Stimulated activated CD4-positive, alpha-beta T cell treated with anti-CD3 and anti-CD28 coated beads, Interleukin-4, amount 100 ng/mL, for 4 hours (primary cell): ENCODE data around the gene CHD9.
"Not testable (repeated sequence)": the region's sequence is repeated elsewhere in the genome, so short reads cannot be mapped to it uniquely, and the experiment has no call there.

Source experiments
- DNase-seq, 2 experiments: peaks; one replicate each; pipeline ENCODE4 v3.0.0-alpha.2; 2020

The CHD9 gene, protein sequence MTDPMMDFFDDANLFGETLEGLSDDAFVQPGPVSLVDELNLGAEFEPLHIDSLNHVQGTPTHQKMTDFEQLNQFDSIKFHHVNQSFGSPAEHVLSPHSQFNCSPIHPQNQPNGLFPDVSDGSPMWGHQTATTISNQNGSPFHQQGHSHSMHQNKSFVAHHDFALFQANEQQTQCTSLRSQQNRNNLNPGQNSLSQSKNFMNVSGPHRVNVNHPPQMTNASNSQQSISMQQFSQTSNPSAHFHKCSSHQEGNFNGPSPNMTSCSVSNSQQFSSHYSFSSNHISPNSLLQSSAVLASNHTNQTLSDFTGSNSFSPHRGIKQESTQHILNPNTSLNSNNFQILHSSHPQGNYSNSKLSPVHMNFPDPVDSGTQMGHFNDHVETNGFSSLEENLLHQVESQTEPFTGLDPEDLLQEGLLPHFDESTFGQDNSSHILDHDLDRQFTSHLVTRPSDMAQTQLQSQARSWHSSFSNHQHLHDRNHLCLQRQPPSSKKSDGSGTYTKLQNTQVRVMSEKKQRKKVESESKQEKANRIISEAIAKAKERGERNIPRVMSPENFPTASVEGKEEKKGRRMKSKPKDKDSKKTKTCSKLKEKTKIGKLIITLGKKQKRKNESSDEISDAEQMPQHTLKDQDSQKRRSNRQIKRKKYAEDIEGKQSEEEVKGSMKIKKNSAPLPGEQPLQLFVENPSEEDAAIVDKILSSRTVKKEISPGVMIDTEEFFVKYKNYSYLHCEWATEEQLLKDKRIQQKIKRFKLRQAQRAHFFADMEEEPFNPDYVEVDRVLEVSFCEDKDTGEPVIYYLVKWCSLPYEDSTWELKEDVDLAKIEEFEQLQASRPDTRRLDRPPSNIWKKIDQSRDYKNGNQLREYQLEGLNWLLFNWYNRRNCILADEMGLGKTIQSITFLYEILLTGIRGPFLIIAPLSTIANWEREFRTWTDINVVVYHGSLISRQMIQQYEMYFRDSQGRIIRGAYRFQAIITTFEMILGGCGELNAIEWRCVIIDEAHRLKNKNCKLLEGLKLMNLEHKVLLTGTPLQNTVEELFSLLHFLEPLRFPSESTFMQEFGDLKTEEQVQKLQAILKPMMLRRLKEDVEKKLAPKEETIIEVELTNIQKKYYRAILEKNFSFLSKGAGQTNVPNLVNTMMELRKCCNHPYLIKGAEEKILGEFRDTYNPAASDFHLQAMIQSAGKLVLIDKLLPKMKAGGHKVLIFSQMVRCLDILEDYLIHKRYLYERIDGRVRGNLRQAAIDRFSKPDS (N-terminal part only)

DNA sequence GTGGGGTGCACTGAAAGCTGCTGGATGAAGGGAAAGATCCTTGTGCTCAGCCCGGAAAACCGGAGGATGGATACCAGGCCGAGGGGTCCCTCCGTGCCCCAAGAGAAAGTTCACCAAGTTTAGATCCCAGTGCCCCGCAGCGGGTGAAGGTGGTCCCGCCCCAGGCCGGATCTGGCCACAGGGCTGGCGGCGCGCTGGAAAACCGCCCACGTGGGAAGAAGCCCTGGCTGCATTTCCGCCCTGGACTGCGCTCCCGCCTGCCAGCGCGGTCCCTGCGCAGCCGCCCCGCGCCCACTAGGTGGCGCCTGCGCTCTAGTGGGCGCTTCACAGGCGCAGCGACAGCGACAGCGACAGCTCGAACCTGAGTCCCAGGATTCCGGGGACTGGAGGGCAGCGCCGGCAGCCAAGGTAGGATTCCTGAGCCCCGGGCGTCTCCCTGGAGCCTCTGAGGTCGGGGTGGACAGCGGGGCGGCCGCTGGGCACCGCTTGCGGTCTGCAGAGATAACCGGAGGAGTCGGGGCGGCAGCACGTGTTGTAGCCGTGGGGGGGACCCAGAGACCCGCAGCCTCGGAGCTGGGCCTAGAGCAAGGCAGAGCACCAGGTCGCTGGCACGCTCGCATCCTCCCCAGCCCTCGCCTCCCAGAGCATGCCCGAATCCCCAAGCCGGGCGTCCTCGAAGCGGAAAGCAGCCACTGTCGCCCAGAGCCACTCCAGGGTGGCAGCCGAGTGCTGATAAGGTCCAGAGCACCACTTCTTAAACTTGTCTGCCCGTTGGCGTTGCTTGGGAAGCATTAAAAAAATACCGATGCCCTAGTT lies at the start of gene CHD9:
CHD9 (plus strand) TSS at position 322 of the 816 bp plus-strand sequence. CDS start 101,099 bp downstream, outside the sequence.
- DNase-seq, result peak; percentile 63 to 72

DNA sequence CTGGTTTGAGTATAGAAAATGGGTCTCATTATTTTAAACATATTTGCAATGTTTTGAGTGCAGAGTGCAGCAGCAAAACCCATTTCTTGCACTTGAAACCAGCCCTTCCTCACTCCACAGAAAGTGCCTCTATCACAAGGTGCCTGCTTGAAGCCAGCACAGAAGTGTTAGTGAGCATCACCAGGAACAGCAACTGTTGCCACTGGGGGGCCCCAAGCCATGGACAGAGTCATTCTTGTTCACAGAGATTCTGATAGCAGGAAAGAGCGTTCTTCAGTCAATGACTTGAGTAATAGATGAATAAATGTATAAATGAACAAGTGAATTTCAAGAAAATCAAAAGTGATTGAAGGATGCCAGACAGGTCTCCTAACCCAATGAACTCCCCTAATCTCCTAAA lies 47.7 kb upstream of the CHD9 start:
- no peak for DNase-seq

DNA sequence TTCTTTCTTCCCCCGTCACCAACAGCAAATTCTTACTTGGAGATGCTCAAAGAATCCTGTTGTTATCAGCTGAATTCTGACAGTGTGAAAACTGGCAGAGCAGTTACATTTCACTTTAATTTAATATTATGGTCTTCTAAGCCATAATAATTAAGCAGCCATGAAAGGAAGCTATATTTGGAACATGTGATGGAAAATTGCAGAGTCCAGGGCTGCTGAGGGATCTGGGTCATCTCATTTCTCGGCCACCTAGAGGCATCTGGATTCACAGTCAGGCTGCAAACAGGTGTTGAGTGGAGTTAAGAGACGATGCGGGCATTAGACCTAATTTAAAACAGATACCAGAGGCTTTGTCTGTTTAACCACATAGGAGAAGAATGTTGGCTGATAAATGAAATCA lies 40.5 kb upstream of the CHD9 start:
- DNase-seq, result no peak

DNA sequence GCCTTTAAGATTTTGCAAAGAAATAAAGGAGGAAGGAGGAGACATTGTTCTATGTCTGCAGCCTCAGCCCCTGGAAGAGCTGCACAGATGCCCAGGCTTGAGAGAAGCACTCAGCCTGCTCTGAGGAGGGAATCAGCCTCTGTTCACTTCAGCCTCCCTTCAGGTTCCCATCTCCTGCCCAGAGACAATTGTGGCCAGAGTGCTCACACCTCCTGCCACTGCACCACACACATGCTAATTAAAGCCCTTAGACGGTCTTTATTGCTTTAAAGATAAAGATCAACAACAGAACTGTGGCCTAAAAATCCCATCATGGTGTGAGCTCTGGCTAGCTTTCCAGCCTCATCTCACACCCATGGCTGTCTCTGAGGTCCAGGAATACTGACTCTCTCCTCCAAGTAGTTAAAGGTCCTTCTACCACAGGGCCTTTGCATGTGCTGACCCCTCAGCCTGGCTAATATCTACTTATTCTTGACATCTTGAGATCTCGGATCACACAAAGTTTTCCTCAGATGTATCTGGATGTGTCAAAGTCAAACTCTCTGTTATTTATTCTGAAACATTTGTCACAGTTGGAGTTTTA lies 35.9 kb upstream of the CHD9 start:
- DNase-seq, result no peak

DNA sequence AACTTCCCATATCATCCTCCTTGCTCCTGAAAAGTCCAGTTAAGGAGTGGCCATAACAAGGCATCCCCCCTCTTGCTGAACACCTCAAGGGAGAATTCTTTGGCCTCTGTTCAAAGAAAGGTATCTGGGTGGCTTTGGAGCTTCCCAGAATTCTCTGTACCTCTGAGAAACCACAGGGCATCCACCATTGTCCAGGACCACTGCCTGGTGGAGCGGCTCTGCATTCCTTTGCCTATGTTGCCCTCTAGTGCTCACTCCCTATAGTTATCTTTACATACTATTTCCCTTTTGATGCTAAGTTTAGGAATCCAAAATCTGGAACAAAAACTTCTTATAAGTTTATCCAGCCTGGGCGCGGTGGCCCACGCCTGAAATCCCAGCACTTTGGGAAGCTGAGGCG lies 32.4 kb upstream of the CHD9 start:
- DNase-seq, result no peak

DNA sequence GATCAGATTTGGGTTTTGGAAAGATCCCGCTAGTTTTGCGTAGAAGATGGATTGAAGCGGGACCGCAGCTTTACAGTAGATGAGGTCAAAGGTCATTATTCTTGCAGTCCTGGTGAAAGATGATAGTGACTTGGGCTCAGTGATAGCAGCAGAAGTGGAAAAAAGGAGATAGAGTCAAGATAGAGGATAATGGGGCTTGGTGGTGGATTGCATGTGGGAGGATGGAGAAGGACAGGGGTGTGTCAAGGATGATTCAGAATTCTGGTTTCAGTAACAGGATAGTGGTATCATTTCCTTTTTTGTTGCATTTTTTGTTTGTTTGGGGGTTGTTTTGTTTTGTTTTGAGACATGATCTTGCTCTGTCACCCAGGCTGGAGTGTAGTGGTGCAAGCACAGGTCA lies 30.7 kb upstream of the CHD9 start:
- DNase-seq, result no peak

DNA sequence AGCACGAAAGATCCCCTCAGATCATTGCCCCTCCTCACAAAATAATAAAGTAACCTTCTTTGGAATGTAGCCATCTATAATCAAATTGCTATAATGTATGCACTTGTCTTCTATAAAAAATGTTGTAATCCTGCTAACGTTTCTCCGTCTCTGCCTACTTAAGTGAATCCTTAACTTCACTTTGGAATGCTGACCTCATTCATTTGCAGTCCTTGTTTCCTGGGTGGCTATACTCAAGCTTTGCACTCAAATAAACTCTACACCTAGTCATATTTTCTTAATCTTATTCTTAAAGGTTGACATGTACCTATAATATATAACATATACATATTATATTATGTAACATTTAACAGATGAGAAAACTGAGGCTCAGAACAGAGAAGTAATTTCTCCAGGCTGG lies 24.8 kb upstream of the CHD9 start:
- no peak for DNase-seq

DNA sequence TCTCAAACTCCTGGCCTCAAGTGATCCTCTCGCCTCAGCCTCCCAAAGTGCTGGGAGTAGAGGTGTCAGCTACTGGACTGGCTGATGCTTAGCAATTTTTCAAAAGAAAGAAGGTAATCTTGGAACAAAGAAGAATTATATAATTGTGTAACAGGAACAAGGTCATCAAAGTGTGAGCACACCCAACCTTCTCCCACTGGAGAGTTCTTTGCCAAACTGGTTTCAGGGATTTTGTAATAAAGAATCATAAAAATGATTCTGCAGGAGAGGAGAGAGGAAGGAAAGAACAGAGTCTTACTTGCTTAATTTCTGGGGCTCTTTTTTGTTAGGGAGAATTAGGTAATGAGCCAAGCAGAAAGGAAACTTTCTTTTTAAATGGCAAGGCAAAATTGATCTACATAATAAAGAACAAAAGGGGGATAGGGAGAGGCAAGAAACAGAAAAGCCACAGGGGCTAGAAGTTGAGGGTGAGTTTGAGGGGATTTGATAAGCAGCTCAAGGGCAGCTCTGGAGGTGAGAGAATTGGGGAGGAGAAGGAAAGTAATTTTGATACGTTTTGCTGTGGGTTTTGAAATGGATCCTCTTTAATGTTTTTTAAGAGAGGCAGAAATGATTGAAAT lies 23.4 kb upstream of the CHD9 start:
- DNase-seq, result no peak

DNA sequence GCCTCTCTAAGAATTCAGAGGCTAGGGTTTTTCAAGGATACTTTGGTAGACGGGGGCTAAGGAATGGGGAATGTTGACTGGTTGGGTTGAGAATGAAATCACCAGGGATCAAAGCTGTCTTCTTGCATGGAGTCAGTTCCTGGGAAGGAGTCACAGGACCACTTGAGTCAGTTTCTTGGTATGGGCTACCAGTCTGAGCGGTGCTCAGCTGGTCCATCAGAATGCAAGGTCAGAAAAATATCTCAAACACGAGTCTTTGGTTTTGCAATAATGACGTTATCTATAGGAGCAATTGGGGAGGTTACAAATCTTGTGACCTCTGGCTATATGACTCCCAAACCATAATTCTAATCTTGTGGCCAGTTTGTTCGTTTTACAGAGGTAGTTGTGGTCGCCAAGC lies 20.5 kb upstream of the CHD9 start:
- no peak for DNase-seq

DNA sequence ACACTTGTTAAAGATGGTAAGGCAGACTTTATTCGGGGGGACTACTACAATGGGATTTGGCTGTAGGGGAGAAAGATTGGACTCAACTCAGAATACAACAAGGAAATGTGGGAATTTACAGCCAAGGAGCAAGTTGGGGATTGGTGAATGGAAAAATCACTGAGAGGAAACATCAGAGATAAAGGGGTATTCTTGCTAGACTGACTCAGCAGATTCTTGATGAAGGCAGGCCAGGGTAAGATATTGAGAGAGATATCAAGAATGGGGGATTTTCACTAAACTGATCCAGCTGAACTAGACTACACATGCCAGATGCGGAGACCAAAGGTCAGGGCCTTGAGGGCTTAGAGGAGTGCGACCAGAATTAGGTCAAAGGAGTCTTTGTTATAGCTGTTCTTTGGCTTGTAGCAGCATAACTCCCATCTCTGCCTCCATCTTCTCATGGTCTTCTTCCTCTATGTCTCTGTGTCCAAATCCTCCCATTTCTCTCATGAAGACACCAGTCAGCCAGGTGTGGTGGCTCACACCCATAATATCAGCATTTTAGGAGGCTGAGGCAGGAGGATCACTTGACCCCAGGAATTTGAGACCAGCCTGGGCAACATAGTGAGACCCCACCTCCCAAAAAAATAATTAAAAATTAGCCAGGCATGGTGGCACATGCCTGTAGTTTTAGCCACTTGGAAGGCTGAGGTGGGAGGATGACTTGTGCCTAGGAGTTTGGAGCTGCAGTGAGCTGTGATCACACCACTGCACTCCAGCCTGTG lies 19.4 kb upstream of the CHD9 start:
- DNase-seq, result no peak

DNA sequence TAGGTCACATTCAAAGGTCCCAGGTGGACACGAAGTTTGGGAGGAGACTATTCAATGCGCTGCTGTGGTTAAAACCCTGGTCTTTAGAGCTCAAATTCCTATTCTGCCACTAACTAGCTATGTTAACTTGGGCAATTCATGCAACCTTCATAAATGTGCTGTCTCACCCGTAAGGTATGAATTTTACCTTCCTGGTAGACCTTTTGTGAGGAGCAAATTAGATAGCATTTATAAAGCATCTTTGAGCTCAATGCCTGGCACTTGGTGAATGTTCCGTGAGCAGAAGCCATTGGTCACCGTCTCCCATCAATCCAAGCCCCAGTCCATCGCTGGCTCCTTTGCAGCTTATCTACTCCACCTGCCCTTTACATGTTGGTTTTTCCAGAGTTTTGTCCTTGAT lies 18.7 kb upstream of the CHD9 start:
- DNase-seq, result no peak

DNA sequence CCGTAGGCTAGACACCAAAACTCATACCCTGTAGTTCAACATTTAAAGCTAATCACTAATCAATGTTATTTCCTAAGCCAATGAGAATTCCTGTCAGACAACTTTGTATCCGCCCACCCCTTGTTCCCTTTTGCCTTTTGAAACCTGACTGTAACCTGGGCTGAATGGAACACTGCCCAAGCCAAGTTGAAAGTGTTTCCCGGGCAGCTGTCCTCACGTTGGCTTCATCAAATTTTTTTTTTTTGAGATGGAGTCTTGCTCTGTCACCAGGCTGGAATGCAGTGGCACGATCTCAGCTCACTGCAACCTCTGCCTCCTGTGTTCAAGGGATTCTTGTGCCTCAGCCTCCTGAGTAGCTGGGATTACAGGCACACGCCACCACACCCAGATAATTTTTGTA lies 18.1 kb upstream of the CHD9 start:
- DNase-seq, result not testable (repeated sequence)

DNA sequence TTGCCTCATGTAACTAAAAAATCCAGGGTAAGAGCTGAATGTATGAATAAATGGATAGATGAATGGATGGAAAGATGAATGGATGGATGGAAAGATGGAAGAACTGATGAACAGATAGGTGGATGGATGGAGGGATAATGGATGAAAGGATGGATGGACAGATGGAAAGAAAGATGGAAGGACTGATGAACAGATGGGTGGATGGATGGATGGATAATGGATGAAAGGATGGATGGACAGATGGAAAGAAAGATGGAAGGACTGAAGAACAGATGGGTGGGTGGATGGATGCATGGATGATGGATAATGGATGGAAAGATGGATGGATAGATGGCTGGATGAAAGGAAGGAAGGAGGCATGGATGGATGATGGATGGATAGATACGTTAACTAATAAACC lies 14.0 kb upstream of the CHD9 start:
- DNase-seq, result no peak

DNA sequence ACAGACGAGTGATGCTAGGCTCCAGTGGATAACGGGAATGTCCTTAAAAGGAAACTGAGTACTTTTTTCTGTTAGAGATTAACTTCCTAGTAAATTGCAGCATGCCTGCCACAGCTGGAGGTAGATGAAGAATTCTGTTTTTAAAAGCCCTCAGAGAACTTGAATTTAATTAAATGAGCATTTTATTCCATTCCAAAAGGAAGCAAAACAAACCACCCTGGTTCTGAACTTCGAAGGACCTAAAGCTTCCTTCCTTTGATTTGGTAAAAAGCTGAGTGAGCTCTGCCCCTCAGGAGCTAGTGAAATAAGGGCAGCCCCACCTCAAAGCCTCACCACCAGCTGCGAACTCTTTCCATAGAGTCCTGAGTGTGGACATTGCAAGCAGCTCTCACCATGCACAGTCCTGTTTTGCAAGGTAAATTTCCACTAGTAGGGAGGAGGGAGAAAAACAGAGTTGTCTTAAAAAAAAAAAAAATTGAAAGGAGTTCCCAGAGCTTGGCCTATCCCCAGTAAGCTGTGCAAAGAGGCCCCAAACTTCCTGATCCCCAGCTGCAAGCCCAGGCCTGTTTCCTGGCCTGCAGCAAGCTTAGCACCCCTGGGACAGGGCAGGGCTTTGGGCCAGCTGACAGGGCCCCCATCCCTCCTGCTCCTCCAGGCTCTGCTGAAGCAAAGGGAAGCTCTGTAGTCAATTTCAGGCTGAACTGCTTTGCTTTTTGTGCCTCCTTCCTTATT lies 13.3 kb upstream of the CHD9 start:
- DNase-seq, result no peak

DNA sequence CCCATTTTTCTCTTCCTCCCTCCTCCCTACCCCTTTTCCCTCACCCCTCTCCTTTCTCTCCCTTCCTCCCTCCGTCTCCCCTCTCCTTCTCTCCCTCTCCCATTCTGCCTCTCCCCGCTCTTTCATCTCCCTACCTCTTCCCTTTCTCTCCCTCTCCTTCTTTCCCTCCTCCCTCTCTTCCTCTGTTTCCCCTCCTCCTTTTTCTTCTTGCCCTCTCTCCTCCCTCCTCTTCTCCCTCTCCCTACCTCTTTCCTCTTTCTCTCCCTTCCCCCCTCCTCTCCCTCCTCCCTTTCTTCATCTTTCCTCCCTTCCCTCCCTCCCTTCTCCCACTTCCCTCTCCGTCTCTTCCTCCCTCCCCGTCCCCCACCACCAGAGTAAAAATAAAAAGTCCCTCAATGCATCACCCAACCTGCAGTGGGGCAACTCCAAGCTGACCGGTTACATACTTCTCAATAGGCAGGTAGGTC lies 12.5 kb upstream of the CHD9 start:
- no peak for DNase-seq

DNA sequence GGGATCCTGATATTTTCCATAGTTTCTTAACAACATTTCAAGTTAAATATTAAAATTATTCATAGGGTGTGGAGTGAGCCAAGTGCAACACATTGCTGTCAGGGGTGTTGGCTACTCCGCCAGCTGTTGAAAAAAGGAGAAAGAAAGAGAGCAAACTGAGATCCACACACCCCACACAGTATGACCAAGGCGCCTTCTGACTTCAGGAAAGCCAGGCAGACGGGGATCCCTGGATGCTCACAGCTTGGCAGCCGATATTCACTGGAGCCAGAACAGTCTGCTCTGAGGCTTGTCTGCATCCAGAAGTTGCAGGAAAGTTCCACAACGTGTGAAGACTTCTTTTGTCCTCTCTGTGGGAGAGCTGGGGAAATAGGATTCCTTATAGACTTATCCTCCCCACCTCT lies 11.4 kb upstream of the CHD9 start:
- DNase-seq, result no peak

DNA sequence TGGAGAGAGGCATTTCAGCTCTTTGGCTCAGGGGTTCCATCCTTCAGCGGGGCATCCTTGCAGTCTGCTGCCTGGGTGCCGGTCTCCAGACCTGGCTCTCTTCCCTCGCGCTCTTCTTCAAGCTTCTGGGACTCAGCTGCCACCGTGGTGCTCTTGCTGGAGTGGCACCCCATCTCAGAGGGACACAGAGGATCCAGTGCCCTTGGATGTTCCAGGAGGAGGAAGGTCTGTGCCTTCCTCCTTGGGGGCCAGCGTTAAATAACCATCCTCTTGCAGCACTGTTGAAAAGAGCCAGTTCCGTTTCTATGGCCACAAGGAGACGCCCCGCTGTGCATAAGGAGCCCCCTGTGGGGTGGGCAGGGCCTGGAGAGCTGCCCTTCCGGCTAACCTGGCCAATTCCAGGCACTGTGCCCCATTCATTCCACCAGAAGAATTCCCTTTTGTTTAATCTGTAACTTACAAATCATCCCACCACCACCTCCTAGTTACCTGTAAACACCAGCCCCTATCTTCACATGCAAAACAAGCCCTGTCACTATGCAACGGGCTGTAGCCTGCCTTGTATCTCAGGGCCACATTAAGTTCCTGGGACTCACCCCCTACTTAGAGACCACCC lies 10.7 kb upstream of the CHD9 start:
- no peak for DNase-seq

DNA sequence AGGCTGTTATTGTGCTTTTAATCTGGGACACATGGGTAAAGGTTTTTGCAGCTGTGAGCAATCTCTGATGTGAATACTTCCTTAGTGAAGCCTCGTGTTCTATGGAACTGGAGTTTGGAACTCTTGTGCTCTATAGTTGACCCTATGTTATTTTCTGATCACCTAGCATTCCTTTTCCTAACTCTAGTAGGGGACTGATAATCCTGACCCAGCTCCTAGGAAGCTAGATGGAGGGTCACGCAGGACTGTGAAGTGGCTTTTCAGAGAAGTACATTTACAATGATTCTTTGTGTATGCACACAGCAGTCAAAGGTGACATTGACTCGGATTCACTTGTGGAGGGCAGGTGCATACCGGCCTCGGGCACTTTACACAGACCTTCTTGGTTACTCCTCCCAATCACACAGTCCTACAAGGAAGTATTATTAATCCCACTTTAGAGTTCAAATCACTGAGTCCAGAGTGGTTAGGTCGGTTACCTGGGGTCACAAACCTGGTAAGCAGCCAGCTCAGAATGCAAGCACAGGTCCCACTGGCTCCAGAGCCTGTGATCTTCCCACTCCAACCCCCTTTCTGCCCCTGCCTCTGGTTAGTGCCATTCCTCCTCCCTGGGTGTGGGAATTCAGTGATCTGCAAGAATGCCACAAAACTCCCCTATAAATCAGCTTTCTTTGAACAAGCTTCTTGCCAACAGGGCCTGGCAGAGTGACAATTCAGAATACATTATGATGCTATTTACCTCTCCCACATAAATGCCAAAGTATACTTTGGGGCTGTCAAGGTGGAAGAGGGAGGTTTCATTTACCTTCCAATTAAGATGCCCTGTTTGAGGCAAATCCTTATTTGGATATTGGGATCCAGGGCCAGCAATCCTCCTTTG lies 9.2 kb upstream of the CHD9 start:
- DNase-seq, result no peak
